GM19023 (cell line): Measurements from ENCODE around the gene SHANK1.
"Not testable (repeated sequence)": the region's sequence is repeated elsewhere in the genome, so short reads cannot be mapped to it uniquely, and the experiment has no call there.

Experiments
- ATAC-seq: cut with Tn5 transposase; IDR thresholded peaks from one replicate; pipeline ENCODE4 v1.9.1; 2021; ENCODE audit warnings: mild to moderate bottlenecking, moderate library complexity; ENCODE audit not compliant: unreplicated experiment

Gene SHANK1

GRCh38 chr19:50640368-50640767, 79.2 kb downstream of the SHANK1 start:
- ATAC-seq = no peak

- no peak for ATAC-seq
Observed at GRCh38 chr19:50639121-50640112, 80.2 kb downstream of the SHANK1 start, which contains the start of gene SYT3. Gene SYT3, minus strand, starts transcription at chr19:50639881. Its CDS starts 2,470 bp downstream, at chr19:50637411.

- no peak for ATAC-seq
Observed at GRCh38 chr19:50638600-50638999, 81.0 kb downstream of the SHANK1 start.

DNA sequence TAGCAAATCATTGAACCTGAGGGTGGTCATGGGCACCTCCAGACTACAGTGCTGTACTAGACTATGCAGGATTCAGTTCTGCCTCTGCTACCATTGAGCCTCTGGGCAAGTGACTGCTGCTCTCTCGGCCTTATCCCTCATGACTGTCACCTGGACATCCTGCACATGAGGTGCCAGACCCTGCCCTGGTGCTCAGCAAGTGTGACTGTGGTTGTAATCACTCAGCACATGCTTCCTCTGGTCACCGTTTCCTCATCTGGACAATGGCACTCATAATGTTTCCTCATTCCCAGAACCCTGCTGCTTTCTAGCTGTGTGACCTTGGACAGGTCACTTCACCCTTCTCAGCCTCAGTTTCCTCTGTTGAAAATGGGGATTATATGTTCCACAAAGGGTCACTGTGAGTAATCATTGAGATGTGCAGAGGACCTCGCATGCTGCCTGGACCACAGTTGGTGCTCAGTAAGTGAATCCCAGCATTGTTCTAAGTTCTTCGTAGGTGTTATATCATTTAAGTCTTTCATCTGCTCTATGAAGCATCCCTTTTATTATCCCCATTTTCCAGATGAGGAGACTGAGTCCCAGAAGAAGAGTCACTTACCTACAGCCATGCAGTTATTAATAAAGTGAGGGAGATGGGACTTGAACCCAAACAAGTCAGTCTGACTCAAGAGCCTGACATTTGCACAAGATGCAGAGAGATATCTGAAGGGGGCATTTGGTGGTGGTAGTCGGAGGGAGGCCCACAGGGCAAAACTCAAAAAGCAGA, 83.1 kb downstream of the SHANK1 start:
- ATAC-seq = no peak

- ATAC-seq = no peak
Observed at GRCh38 chr19:50633973-50634372, 85.6 kb downstream of the SHANK1 start.

DNA sequence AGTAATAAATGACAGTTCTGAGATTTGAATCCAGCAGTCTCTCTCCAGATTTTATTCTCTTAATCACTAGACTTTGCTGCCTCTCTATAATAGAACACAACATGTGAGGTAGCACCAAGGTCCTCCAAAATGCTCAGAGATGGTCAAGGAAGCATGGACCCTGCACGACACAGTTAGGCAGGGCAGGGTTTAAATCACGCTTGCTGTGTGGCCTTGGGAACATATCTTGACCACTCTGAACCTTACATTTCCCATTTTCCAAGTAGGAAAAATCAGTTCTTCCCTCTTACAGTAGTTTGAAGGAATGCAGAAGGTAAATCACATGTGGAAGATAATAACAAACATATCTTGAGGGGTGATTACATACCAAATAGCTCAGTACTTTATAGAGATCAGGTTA, 86.2 kb downstream of the SHANK1 start:
- no peak for ATAC-seq

GRCh38 chr19:50632151-50632835, 87.3 kb downstream of the SHANK1 start:
- ATAC-seq = no peak

DNA sequence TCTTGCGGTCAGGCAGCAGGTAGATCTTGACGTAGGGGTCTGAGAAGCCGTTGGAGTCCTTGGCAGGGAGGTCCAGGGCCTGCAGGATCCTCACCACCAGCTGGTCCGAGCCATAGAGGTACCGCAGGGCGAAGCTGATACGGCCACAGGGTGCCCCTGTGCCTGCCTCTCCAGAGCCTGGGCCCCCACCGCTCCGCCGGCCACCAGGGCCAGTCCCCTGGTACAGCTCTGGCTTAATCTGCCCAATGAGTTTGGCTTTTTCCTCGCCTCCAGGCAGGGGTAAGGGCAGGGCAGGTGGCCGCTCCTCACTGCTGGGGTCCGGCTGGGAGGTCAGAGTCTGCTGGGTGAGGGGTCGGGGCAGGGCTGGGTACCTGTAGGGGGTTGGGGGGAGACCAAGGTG, 89.8 kb downstream of the SHANK1 start:
- ATAC-seq = no peak

GRCh38 chr19:50629194-50629593, 90.4 kb downstream of the SHANK1 start:
- no peak for ATAC-seq

DNA sequence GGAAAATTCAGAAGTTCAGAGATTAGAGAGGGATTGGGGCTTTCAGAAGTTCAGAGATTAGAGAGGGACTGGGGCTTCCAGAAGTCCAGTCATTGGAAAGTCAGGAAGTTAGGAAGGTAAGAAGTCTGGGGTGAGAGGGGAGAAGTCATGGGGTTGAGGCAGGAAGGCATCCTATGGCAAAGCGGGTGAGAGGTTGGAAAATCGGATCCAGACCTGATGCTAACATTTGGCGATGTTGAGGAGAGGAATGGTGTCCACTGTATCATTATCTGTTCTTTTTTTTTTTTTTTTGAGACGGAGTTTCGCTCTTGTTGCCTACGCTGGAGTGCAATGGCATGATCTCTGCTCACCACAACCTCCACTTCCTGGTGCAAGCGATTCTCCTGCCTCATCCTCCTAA, 91.1 kb downstream of the SHANK1 start:
- ATAC-seq = no peak

DNA sequence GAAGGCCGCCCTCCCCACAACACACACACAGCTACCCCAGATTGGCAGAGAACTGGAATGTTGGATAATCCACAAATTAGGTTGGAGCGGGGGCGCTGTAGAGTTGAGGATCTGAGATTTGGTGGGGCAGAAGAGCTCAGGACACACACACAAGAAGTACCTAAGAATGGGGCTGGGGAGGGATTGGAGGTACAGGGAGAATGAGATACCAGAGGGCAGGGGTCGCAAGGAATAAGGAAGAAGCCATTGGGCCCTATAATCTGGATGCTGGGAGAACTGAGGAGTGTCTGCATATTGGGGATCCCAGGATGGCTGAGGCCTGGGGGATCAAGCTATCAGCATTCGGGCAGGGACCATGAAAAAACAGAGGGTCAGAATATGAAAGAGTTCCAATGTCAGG, 91.5 kb downstream of the SHANK1 start:
- ATAC-seq = no peak

DNA sequence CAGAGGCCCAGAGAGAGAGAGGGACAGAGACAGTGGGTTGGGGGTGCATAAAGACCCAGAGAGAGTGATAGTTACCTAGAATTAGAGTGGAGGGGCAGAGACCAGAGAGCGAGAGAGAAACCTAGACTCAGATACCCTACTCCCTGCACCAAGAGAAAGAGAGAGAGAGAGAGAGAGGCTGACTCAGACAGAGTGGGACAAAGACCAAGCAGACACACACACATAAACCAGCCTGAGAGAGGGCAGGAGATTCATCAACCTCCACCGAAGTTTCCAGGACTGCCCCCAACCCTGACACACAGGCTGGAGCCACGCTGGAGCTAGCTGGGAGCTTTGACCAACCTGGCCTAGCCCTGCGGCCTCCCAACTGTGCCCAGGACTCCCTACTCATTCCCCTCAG, 92.8 kb downstream of the SHANK1 start:
- no peak for ATAC-seq

DNA sequence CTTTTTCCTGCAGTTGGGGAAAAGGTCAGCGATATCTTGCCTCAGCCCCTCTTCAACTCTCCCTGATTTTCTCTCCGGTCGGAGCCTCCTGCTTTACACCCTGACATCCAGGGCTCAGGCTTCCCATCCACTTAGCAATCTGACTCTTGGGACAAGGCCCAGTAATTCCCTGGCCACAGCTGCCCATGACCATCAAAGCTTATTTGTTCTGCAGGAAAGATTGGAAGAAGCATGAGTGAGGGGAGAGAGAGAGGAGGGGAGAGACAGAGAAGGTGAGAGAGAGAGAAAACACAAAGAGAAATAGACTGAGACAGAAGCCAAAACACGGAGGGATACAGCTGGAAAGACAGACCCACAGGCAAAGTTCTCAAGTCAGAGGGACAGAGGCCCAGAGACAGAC, 93.6 kb downstream of the SHANK1 start:
- no peak for ATAC-seq

DNA sequence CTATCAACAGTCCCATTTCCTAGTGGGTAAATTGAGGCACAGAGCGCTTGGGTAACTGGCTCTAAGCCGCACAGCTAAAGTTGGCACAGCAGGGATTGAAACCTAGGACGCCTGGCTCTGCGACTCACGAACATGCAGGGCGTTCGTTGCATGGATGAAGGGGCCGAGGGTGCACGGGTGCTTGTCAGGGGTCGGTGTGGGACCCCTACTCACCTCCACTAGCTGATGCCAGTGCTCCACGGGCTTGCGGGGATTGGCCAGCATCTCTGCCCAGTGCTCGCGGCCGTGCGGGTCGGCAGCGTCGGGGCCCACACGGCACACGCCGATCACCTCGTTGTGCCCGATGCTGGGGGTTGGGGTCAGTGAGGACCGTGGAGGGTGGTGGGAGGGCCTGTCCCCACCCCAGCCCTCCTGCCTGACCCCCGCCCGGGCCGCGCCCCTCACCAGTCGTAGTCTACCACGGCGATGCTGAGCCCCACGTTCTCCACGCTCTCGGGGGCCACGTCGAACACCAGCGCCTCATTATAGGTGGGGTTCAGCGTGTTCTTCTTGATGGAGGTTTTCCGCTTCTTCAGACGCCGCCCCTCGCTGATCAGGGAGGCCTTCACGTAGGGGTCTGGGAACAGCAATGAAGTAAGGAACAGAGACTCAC, 94.5 kb downstream of the SHANK1 start:
- ATAC-seq = no peak

GRCh38 chr19:50620394-50620906, 99.2 kb downstream of the SHANK1 start:
- not testable (repeated sequence) for ATAC-seq

GRCh38 chr19:50619184-50619583, 100.4 kb downstream of the SHANK1 start:
- not testable (repeated sequence) for ATAC-seq

DNA sequence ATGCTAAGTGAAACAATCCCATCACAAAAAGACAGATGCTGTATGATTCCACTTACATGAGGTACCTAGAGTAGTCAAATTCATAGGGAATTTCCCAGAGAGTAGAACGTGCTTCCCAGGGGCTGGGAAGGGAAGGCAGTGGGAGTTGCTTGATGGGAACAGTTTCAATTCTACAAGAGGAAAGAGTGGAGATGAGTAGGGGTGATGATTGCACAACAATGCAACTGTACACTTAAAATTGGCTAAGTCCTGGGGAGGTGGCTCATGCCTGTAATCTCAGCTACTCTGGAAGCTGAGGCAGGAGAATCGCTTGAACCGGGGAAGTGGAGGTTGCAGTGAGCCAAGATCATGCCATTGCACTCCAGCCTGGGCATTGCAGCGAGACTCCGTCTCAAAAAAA, 101.2 kb downstream of the SHANK1 start:
- not testable (repeated sequence) for ATAC-seq

GRCh38 chr19:50612504-50613404, 106.8 kb downstream of the SHANK1 start:
- ATAC-seq = not testable (repeated sequence)
